GM06990 (cell line): ENCODE measurements around the gene ARHGEF12.

ENCODE experiments used
- DNase-seq: peaks from one replicate; pipeline ENCODE4 v3.0.0-alpha.2; 2011; ENCODE audit not compliant: insufficient read length; ENCODE audit errors: extremely low read depth
- H3K27me3 ChIP-seq: replicated peaks from 2 replicates; pipeline ENCODE4 v1.6.0; 2011; ENCODE audit warnings: low read length; ENCODE audit not compliant: control insufficient read depth, insufficient read depth
- H3K36me3 ChIP-seq: 2 replicates; pipeline ENCODE4 v1.5.1; 2011; ENCODE audit warnings: low read length; ENCODE audit not compliant: control insufficient read depth, insufficient read depth
- H3K4me3 ChIP-seq: replicated peaks from 2 replicates; pipeline ENCODE4 v1.5.1; 2011; ENCODE audit warnings: low read depth, mild to moderate bottlenecking, control low read depth, low read length
- TF ChIP-seq, protein P1 (sequence below): IDR thresholded peaks from 2 replicates; pipeline ENCODE4 v1.5.1; 2011; ENCODE audit warnings: low read length, control low read depth, mild to moderate bottlenecking, inconsistent platforms; ENCODE audit not compliant: insufficient read depth, poor library complexity, severe bottlenecking

Gene ARHGEF12

DNA sequence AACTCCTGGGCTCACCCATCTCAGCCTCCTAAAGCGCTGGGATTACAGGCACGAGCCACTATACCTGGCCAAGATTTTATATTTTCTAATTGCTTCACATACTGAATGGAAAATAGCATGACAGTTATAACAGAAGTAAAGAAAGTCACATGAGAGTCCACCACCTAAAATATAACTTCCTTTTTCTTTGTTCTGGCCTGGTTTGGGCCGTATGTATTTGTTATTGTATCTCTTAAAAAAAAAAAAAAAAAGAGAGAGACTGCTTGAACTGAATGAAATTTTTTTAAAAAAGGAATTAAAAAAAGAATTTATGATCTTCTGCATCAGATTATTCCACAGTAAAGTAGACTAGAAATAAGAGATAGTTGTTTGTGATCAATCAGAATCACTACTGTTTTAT is 89.3 kb downstream of the ARHGEF12 start:
- no peaks in the 10 kb centered on the region for H3K27me3 ChIP-seq
- no peak overlapping the region for H3K4me3 ChIP-seq
- DNase-seq: no peak
- TF ChIP-seq, protein P1, sequence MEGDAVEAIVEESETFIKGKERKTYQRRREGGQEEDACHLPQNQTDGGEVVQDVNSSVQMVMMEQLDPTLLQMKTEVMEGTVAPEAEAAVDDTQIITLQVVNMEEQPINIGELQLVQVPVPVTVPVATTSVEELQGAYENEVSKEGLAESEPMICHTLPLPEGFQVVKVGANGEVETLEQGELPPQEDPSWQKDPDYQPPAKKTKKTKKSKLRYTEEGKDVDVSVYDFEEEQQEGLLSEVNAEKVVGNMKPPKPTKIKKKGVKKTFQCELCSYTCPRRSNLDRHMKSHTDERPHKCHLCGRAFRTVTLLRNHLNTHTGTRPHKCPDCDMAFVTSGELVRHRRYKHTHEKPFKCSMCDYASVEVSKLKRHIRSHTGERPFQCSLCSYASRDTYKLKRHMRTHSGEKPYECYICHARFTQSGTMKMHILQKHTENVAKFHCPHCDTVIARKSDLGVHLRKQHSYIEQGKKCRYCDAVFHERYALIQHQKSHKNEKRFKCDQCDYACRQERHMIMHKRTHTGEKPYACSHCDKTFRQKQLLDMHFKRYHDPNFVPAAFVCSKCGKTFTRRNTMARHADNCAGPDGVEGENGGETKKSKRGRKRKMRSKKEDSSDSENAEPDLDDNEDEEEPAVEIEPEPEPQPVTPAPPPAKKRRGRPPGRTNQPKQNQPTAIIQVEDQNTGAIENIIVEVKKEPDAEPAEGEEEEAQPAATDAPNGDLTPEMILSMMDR: no peak
- H3K36me3 ChIP-seq: no peaks in the 10 kb centered on the region; the same call in 1 of the 2 replicates

- TF ChIP-seq, protein P1: no peak
- no peak overlapping the region for H3K4me3 ChIP-seq
These were observed 93.9 kb downstream of the ARHGEF12 start for GRCh38 chr11:120430146-120430545.

GRCh38 chr11:120431633-120432032 is 95.4 kb downstream of the ARHGEF12 start:
- Histone ChIP-seq H3K27me3 (no peaks in the 10 kb centered on the region), H3K4me3 (no peak overlapping the region), H3K36me3 (peaks cover 1% of the 10 kb centered on the region; the same call in 1 of the 2 replicates)
- DNase-seq: no peak
- TF ChIP-seq, protein P1: peak; percentile 11

More at GRCh38 chr11:120430146-120430545, 93.9 kb downstream of the ARHGEF12 start:
- Histone ChIP-seq H3K36me3 (peaks cover 1% of the 10 kb centered on the region; the same call in 1 of the 2 replicates), H3K27me3 (no peaks in the 10 kb centered on the region)
- no peak for DNase-seq

- peak; percentile 5 for DNase-seq
- H3K4me3 ChIP-seq: no peak overlapping the region
- no peaks in the 10 kb centered on the region for H3K27me3 ChIP-seq
- peaks cover 1% of the 10 kb centered on the region; the same call in 1 of the 2 replicates for H3K36me3 ChIP-seq
- TF ChIP-seq, protein P1: no peak
These were observed 96.1 kb downstream of the ARHGEF12 start for GRCh38 chr11:120432056-120433018.

GRCh38 chr11:120441592-120441991 is 105.4 kb downstream of the ARHGEF12 start:
- H3K4me3 ChIP-seq: no peak overlapping the region
- H3K27me3 ChIP-seq: no peaks in the 10 kb centered on the region
- TF ChIP-seq, protein P1: no peak
- no peaks in the 10 kb centered on the region; the same call in none of the 2 replicates for H3K36me3 ChIP-seq
- DNase-seq: no peak
